Karpas-422 (cell line): Measurements from ENCODE around the gene ITPKC. TPM values are rescaled to one million over a fixed set of nuclear protein-coding genes. Genes with fewer than 3 reads are reported as not detected.
"Not testable (repeated sequence)": the region's sequence is repeated elsewhere in the genome, so short reads cannot be mapped to it uniquely, and the experiment has no call there.

ENCODE experiments used
- DNase-seq: peaks from one replicate; pipeline ENCODE4 v3.0.0-alpha.2; 2015
- H2AFZ ChIP-seq: fragments of 200-600 bp; sonication (generic); 2 replicates; pipeline ENCODE4 v1.6.1; 2014; ENCODE audit warnings: antibody characterized with exemption, low read length, mixed read lengths
- H3K27ac ChIP-seq: fragments of 200-600 bp; sonication (generic); 2 replicates; pipeline ENCODE4 v1.5.1; 2014; ENCODE audit warnings: mild to moderate bottlenecking, low read length, moderate library complexity
- H3K27me3 ChIP-seq: fragments of 200-600 bp; sonication (generic); 2 replicates; pipeline ENCODE4 v1.6.1; 2014; ENCODE audit warnings: low read length, mixed read lengths
- H3K36me3 ChIP-seq: fragments of 200-600 bp; sonication (generic); 2 replicates; pipeline ENCODE4 v1.6.1; 2014; ENCODE audit warnings: low read length, mixed read lengths; ENCODE audit not compliant: insufficient read depth
- H3K4me1 ChIP-seq: fragments of 200-600 bp; sonication (generic); 2 replicates; pipeline ENCODE4 v1.6.1; 2014; ENCODE audit warnings: mild to moderate bottlenecking, low read length, mixed read lengths
- H3K4me2 ChIP-seq: fragments of 200-600 bp; sonication (generic); 2 replicates; pipeline ENCODE4 v1.6.1; 2014; ENCODE audit warnings: low read length, low read depth, mild to moderate bottlenecking; ENCODE audit not compliant: poor library complexity, severe bottlenecking
- H3K4me3 ChIP-seq: fragments of 200-600 bp; sonication (generic); 2 replicates; pipeline ENCODE4 v1.5.1; 2014; ENCODE audit warnings: mild to moderate bottlenecking, antibody characterized with exemption, low read length, mixed read lengths
- H3K79me2 ChIP-seq: fragments of 200-600 bp; sonication (generic); 2 replicates; pipeline ENCODE4 v1.6.1; 2014; ENCODE audit warnings: mild to moderate bottlenecking, low read length, mixed read lengths
- H3K9ac ChIP-seq: fragments of 200-600 bp; sonication (generic); 2 replicates; pipeline ENCODE4 v1.6.0; 2014; ENCODE audit warnings: low read length
- H3K9me2 ChIP-seq: fragments of 200-600 bp; sonication (generic), shearing (Covaris generic); replicated peaks from 2 replicates; pipeline ENCODE4 v1.6.0; 2014; ENCODE audit warnings: mild to moderate bottlenecking, low read length, moderate library complexity; ENCODE audit not compliant: insufficient read depth
- H3K9me3 ChIP-seq: fragments of 300-700, 200-600 bp; sonication (generic); 2 replicates; pipeline ENCODE4 v1.6.1; 2014; ENCODE audit warnings: low read length, mixed read lengths
- H4K20me1 ChIP-seq: fragments of 200-600 bp; sonication (generic); 2 replicates; pipeline ENCODE4 v1.6.1; 2014; ENCODE audit warnings: mild to moderate bottlenecking, antibody characterized with exemption, low read length, low read depth; ENCODE audit not compliant: insufficient read depth
- total RNA-seq: library from RNA; depleted of rRNA; stranded (reverse); fragments of >200 nt; shearing (Covaris generic); gene quantifications from 2 replicates; pipeline ENCODE4 v1.2.3, GENCODE V29; 2014; ENCODE audit warnings: low replicate concordance

The ITPKC gene
- total RNA-seq, 1 experiment from 2014 or later: 5.9 TPM

DNA sequence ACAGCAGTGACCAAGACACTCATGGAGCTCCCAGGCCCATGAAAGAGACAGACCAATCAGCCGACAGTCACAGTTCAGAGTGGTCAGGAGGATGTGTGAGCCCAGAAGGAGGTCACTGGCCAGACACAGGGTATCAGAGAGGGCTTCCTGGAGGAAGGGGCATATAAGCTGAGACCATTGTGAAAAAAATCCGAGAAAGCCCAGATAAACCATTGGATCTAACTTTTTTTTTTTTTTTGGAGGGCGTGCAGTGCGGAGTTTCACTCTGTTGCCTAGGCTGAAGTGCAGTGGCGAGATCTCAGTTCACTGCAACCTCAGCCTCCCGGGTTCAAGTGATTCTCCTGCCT is 4.2 kb downstream of the ITPKC start:
- Histone ChIP-seq H3K27me3 (no peaks in the 10 kb centered on the region), H3K36me3 (no peaks in the 10 kb centered on the region), H3K4me3 (no peak overlapping the region), H3K9me2 (no peaks in the 10 kb centered on the region), H3K4me1 (peaks cover 27% of the 10 kb centered on the region), H3K9ac (no peak overlapping the region), H2AFZ (no peak overlapping the region), H3K9me3 (no peaks in the 10 kb centered on the region), H3K27ac (no peak overlapping the region), H3K79me2 (peaks cover 47% of the 10 kb centered on the region), H4K20me1 (no peaks in the 10 kb centered on the region), H3K4me2 (no peak overlapping the region)
- DNase-seq: no peak

DNA sequence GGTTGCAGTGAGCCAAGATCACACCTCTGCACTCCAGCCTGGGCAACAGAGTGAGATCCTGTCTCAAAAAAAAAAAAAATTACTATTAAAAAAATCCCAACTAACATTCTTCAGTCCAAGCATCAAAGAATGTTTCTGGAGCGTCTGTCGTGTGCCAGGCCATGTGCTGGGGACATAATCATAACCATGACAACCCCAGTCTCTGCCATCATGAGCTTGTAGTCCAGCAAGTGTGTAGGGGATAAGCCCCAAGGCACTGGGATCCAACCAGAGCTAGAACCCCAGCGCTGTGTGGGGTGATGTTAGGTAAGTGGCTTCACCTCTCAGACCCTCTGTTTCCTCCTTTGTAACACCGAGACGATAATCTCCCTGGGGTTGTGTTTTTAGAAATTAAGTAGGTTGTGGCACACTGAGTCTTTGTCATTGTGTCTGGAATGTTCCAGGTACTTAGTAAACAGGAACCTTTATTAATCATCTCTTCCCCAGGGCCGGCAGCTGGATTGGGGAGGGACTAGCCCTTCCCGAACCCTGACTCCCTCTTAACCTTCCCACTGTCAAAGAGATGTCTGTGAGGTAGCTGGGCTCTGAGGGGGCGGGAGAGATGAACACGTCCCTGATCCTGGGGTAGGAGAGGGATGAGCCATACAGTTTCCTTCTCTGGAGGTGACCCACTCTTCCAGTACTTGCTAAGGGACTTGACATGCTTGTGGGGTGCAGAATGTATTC is 5.2 kb downstream of the ITPKC start:
- H3K9me3 ChIP-seq: no peaks in the 10 kb centered on the region
- H3K9me2 ChIP-seq: no peaks in the 10 kb centered on the region
- no peak overlapping the region for H2AFZ ChIP-seq
- no peaks in the 10 kb centered on the region for H3K36me3 ChIP-seq
- H3K79me2 ChIP-seq: peaks cover 43% of the 10 kb centered on the region
- H4K20me1 ChIP-seq: no peaks in the 10 kb centered on the region
- H3K27me3 ChIP-seq: no peaks in the 10 kb centered on the region
- no peak overlapping the region for H3K4me2 ChIP-seq
- no peak overlapping the region for H3K9ac ChIP-seq
- peaks cover 27% of the 10 kb centered on the region for H3K4me1 ChIP-seq
- no peak for DNase-seq
- no peak overlapping the region for H3K4me3 ChIP-seq
- no peak overlapping the region for H3K27ac ChIP-seq

DNA sequence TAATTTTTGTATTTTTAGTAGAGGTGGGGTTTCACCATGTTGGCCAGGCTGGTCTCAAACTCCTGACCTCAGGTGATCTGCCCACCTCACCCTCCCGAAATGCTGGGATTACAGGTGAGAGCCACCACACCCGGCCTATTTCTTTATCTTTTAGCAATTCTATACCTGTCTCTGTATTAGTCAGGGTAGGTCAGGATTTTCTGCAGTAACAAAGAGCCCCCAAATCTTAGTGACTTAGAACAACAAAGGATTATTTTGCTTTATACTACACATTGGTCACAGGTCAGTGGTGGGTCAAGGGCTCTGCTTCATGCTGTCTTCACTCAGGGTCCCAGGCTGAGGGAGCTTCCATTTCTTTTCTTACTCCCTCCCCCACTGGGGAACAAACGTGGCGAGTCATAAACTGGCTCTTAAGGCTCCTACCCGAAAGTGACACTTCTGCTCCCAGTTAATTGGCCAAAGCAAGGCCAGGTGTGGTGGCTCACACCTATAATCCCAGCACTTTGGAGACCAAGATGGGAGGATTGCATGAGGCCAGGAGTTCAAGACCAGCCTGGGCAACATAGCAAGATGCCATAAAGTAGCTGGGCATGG is 6.8 kb downstream of the ITPKC start:
- H3K36me3 ChIP-seq: no peaks in the 10 kb centered on the region
- no peak overlapping the region for H3K4me3 ChIP-seq
- no peaks in the 10 kb centered on the region for H3K9me3 ChIP-seq
- H2AFZ ChIP-seq: no peak overlapping the region
- no peak overlapping the region for H3K27ac ChIP-seq
- no peaks in the 10 kb centered on the region for H3K27me3 ChIP-seq
- no peaks in the 10 kb centered on the region for H4K20me1 ChIP-seq
- DNase-seq: no peak
- H3K79me2 ChIP-seq: peaks cover 27% of the 10 kb centered on the region
- no peaks in the 10 kb centered on the region for H3K9me2 ChIP-seq
- H3K4me1 ChIP-seq: peaks cover 12% of the 10 kb centered on the region
- no peak overlapping the region for H3K4me2 ChIP-seq
- no peak overlapping the region for H3K9ac ChIP-seq

DNA sequence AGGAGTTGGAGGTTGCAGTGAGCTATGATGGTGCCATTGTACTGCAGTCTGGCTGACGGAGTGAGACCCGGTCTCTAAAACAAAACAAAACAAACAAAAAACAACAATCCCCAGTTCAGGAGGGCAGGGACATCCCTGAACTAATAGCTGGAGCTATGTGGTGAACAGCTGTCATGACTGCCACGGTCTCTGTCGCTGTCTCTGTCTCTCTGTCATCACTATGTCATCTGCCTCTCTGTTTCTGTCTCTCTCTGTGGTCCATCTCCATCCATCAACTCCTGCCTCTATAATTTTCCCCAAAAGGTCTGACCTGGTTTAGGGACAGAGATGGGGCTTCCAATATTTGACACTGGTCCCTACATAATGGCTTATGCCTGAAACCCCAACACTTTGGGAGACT is 7.4 kb downstream of the ITPKC start:
- DNase-seq: no peak
- Histone ChIP-seq H4K20me1 (no peaks in the 10 kb centered on the region), H3K27ac (no peak overlapping the region), H3K4me1 (peaks cover 6% of the 10 kb centered on the region), H3K9me2 (no peaks in the 10 kb centered on the region), H3K79me2 (peaks cover 25% of the 10 kb centered on the region), H3K4me3 (no peak overlapping the region), H2AFZ (no peak overlapping the region), H3K9me3 (no peaks in the 10 kb centered on the region), H3K36me3 (no peaks in the 10 kb centered on the region), H3K4me2 (no peak overlapping the region), H3K27me3 (no peaks in the 10 kb centered on the region), H3K9ac (no peak overlapping the region)

GRCh38 chr19:40724855-40725254 is 7.9 kb downstream of the ITPKC start:
- no peaks in the 10 kb centered on the region for H4K20me1 ChIP-seq
- H3K27ac ChIP-seq: no peak overlapping the region
- no peak overlapping the region for H3K4me3 ChIP-seq
- H3K4me2 ChIP-seq: no peak overlapping the region
- H3K4me1 ChIP-seq: peaks cover under 1% of the 10 kb centered on the region; the same call in 1 of the 2 replicates
- no peaks in the 10 kb centered on the region for H3K9me3 ChIP-seq
- no peaks in the 10 kb centered on the region for H3K27me3 ChIP-seq
- no peak for DNase-seq
- no peaks in the 10 kb centered on the region for H3K9me2 ChIP-seq
- H3K79me2 ChIP-seq: peaks cover 19% of the 10 kb centered on the region
- H3K36me3 ChIP-seq: no peaks in the 10 kb centered on the region
- no peak overlapping the region for H2AFZ ChIP-seq
- no peak overlapping the region for H3K9ac ChIP-seq

DNA sequence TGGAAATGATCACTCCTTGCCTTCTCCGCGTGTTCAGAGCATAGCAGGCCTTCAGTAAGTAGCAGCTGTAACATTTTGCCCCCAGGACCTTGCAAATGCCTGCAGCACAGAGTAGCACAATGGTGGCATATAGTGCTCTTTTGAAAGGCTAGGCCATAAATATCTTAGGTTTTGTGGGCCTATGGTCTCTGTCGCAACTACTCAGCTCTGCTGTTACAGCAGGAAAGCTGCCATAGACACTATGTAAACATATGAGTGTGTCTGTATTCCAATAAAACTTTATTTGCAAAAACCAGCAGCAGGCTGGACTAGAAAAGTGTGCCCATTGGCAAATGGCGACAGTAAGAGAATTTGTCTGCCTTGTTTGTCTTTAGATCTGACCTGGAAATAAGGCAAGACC is 9.4 kb downstream of the ITPKC start:
- no peaks in the 10 kb centered on the region for H3K9me3 ChIP-seq
- H3K27me3 ChIP-seq: no peaks in the 10 kb centered on the region
- no peak for DNase-seq
- H3K9ac ChIP-seq: no peak overlapping the region
- H3K4me1 ChIP-seq: no peaks in the 10 kb centered on the region
- H3K4me3 ChIP-seq: no peak overlapping the region
- H4K20me1 ChIP-seq: no peaks in the 10 kb centered on the region
- peaks cover 7% of the 10 kb centered on the region for H3K79me2 ChIP-seq
- no peak overlapping the region for H3K4me2 ChIP-seq
- 0 out of 2 replicates have a peak, but pooled peaks cover 2% of the 10 kb centered on the region for H3K36me3 ChIP-seq
- H3K9me2 ChIP-seq: no peaks in the 10 kb centered on the region
- H3K27ac ChIP-seq: no peak overlapping the region
- no peak overlapping the region for H2AFZ ChIP-seq

DNA sequence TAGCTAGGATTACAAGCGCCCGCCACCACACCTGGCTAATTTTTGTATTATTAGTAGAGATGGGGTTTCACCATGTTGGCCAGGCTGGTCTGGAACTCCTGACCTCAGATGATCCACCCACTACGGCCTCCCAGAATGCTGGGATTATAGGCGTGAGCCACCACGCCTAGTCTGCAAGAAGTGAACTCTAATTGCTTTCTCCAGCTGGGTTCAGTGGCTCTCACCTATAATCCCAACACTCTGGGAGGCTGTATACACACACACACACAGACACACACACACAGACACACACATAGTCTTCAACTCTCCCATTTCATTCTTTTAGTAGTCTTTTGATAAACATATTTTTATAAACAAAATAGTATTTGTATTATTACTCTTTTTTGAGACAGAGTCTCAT is 13.2 kb downstream of the ITPKC start:
- not testable (repeated sequence) for H3K79me2 ChIP-seq, H3K4me3 ChIP-seq, H4K20me1 ChIP-seq, H3K9me3 ChIP-seq, H3K4me2 ChIP-seq, DNase-seq, H3K9me2 ChIP-seq, H2AFZ ChIP-seq, H3K36me3 ChIP-seq, H3K4me1 ChIP-seq, H3K27me3 ChIP-seq, H3K27ac ChIP-seq, H3K9ac ChIP-seq

DNA sequence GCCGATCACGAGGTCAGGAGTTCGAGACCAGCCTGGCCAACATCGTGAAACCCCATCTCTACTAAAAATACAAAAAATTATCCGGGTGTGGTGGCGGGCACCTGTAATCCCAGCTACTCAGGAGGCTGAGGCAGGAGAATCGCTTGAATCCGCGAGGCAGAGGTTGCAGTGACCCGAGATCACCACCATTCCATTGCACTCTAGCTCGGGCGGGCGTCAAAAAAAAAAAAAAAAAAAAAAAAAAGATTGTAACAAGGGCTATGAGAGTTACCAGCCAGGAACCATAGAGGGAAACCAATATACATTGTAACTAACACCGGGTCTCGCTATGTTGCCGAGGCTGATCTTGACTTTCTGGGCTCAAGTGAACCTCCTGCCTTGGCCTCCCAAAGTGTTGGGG is 15.4 kb downstream of the ITPKC start:
- H3K79me2 ChIP-seq, H3K9ac ChIP-seq, H4K20me1 ChIP-seq, H3K9me2 ChIP-seq, H3K27me3 ChIP-seq, DNase-seq, H3K4me3 ChIP-seq, H3K4me1 ChIP-seq, H3K4me2 ChIP-seq, H2AFZ ChIP-seq, H3K27ac ChIP-seq, H3K9me3 ChIP-seq, H3K36me3 ChIP-seq: not testable (repeated sequence)
